GM21515 (cell line): ENCODE results near the gene FRMPD1.

Experiments
- ATAC-seq: cut with Tn5 transposase; IDR thresholded peaks from one replicate; pipeline ENCODE4 v1.9.1; 2021; ENCODE audit not compliant: unreplicated experiment

Gene FRMPD1

GRCh38 chr9:37632479-37632878, 18.3 kb upstream of the FRMPD1 start:
- no peak for ATAC-seq

DNA sequence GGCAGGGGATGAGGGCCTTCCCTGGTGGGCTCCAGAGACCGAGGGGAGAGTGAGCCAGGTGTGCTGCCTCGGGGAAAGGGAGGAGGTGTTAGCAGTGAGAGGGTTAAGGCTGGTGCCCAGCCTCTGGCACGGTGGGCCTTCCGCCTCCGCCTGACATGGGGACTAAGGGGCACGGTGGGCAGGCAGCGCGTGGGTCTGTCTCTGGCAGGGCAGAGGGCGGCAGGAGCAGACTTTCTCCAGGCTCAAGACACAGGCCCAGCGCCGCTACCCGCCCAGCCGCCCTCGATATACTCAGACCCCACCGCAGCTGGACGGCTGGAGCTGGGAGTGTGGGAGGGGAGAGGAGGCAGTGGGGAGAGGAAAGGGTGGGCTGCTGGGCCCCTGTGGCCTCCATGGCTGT, 14.9 kb upstream of the FRMPD1 start:
- no peak for ATAC-seq

GRCh38 chr9:37636511-37637448, 14.0 kb upstream of the FRMPD1 start:
- ATAC-seq: no peak

DNA sequence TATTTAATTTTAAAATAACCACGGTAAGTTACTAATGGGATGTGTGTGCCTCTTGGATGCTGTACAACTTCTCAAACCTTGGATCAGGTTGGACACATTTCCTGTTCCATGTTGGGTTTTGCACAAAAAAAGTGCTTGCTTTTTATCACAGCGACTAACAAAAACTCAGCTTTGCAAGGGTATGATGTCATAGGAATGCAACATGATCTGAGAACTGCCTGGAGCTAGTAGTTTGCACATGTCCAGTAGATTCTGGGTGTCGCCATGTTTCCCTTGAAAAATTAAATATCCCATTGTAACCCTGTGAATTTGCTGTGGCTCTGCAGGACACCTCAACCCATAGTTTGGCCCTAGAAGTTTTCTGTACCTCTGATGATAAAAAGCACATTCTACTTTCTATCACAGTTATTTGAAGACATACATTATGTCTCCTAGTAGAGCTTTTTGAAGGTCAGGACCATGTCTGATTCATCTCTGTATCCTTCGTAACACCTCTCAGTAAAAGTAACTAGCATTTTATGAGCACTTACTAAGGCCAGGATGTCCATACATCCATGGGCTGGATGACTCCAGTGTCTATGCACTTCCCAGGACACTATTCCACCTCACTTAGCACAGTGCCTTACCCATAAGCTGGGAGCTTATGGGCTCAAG, 11.5 kb upstream of the FRMPD1 start:
- no peak for ATAC-seq

- no peak for ATAC-seq
Observed at GRCh38 chr9:37639841-37640240, 10.9 kb upstream of the FRMPD1 start.

- ATAC-seq: no peak
Observed at GRCh38 chr9:37640246-37640645, 10.5 kb upstream of the FRMPD1 start.

DNA sequence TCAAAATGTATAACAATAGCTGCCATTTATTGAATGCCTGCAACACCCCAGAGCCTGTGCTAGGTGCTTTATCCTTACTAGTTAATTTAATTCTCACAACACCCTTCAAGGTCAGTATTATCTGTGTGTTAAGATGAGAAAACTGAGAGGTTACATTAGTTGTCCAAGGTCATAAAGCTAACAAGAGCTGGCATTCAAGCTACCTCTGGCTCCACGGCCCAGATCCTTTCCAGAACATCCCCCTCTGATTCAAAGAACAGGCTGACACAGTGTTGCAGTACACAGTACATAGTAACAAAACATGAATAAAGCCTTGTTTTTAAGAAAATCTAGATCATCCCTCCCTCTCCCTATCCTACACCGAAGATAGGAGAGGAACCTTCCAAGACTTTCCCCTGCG, 9.4 kb upstream of the FRMPD1 start:
- ATAC-seq: no peak

DNA sequence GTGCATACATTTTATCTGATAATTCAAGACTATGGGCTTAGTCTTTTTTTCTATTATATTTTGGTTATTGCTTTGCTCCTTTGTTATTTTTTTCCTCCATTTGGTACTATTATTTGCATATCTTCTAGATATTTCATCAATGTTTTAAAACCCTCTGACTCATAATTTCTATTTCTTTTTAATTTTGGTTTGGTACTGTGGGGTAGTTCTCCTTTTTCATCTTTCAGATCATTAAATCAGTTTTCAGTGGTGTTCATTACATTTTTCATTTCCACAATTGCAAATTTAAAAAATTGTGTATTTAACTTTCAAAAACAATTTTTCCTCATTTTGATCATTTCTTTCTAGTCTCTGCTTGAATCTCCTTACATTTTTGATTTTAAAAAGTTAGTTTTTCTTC, 7.5 kb upstream of the FRMPD1 start:
- no peak for ATAC-seq

DNA sequence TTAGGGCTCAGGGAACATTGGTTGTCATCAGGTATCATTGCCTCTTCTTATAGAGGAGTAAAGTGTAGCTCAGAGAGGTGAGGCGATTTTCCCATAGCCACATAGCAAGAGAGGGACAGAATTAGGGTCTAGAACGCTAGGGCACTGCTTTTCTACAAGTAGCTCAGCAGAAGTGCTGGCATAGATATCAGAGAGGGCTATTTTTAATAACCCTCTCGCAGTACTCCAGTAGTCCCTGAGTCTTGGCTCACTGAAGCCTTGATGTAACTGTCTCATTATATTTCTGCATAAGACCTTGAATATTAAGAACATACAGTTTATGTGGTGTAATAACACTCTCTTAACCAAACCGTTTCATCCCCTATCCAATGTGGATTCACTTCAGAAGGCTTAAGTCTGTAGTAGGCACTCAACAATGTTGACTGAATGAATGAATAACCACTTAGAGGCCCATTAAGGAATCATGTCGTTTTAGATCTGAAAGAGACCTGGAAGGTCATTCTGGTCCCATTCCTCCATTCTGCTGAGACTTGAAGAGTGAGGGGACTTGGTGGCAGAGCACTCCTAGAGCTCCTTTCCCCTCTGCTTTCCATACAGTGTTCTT, 4.7 kb upstream of the FRMPD1 start:
- no peak for ATAC-seq

DNA sequence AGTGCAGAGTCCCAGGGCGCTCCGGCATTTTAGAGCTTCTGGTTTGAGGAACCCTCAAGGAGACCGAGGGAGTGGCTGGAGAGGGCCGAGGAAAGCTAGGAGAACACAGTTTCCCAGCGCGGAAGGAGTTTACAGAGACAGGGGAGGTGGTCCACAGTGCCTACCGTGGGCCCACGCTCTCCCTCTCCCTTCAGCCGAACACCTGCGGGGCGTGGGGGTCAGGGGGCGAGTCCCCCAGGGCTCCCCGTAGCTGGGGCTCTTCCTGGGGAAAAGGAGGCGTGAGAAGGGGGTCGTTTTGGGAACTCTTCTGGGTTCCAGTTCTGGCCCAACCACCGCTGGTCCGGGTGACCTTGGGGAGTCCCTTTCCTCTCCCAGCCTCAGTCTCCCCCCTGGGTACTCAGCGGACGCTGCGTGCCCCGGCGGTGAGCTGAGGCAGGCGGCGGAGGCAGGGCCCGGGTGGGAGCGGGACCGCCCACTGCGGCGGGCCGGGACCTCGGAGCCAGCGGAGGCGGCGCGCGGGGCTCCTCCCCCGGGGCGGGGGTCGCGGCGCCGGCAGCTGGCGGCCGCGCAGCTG, 368 bp upstream of the FRMPD1 start:
- ATAC-seq: no peak

GRCh38 chr9:37652261-37652660, 1.5 kb downstream of the FRMPD1 start:
- ATAC-seq: no peak

GRCh38 chr9:37653385-37653784, 2.6 kb downstream of the FRMPD1 start:
- ATAC-seq: no peak

GRCh38 chr9:37656936-37657335, 6.2 kb downstream of the FRMPD1 start:
- ATAC-seq: no peak

DNA sequence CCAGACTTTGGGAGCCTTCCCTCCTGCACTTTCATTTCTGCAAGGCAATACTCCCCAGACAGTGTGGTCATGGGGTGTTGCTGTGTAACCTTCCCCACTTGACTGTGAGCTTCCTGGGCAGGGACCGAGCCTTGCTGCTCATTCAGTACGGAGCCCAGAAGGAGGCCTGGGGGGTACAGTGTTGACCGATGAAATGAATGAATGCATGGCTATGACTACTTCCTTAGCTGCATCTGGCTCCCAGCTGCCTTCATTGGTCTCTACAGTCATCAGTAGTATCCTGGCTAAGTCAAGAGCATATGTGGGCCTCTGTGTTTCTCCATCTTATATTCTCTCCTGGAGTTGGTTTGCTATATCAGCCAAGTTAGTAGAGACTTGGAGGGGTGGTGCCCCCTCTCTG, 9.9 kb downstream of the FRMPD1 start:
- no peak for ATAC-seq

DNA sequence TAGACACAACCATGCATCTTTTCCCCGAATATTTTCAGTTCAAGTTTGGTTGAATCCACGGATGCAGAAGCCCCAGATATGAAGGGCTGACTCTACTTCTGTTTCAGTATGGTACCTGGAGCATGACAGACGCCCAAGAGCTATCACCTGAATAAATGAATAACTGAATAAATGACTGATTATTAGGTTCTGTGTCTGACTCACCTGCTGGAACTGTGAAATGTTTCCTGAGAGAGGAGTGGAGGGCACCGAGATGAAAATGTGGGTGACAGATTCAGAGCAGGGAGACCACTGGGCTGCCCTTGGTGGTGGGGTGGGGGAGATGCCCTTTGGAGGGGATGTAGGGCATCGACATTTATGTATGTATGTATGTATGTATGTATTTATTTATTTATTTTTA, 13.2 kb downstream of the FRMPD1 start:
- no peak for ATAC-seq

DNA sequence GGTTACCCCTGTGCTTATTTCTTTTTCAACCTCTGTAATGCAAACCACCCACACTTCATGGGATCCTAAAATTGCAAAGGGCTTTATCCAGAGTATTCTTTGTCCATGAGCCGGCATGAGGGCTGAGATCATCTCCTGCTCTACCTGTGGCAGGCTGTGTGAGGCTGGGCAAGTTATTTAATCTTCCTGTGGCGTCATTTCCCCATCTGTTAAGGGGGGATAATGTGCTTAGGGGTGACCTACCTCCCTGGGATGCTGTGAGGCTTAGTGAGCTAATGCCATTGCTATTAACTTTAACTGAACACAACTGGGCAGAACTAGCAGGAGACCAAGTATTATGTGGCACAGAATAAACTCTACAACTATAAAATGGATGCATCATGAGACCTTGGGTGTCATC, 17.0 kb downstream of the FRMPD1 start:
- ATAC-seq: no peak

DNA sequence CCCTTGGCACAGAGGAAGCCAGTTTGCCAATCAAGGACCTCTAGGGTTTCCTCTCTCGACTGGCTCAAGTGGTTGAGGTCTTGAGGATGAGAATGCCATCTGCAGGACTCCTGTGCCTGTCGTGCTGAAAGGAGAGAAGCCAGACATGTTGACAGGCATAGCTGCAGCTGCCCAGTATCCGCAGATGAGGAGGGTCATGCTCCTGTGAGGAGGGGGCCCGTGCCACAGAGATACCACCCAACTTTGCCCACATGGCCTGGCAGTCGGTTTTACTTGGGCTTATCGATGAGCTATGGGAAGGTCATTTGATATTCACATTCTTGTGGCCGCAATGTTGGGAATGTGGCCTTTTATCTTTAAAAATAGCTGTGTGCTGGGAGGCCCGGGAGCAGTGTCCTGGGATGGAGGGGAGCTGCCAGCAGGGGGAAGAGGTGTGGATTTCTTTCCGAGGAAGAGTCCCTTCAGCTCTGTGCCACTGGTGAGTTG, 17.4 kb downstream of the FRMPD1 start:
- ATAC-seq: no peak

GRCh38 chr9:37669232-37669631, 18.5 kb downstream of the FRMPD1 start:
- ATAC-seq: no peak

DNA sequence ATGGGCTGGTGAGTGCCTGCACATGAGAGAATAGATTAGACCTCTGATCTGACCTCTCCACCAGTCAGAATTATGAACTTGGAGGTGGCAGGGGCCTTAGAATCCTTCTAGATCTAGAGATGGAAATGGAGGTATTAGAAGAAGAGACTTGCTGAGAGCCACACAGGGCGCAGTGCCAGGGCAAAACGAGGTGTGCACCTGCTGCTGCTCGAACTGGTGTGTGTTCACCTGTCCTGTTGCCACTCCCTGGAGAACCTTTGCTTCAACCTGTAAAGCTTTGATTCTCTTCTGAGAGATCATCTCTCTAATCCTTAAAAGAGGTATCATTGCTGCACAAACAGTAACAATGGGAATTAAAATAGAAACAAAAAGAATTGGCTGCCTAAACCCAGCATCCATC, 24.9 kb downstream of the FRMPD1 start:
- ATAC-seq: no peak

DNA sequence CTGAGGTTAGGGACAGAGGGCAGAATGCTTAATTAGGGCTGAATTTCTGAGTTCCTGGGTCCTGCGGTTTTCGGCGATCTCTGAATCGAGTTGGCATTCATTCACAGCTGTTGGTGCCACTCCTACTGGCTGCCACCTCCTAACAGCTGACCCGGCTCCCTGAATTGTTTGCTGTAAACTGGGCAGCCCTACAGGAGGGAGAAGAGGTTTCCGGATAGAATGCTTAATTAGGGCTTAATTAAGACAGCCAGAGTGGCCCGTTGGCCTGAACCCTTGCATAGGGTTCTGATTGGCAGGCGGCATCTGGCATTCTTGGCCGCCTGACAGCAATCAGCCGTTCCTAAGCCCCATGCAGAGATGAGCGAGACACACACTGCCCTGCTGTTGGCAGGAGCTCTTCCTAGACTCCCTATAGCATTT, 25.7 kb downstream of the FRMPD1 start:
- ATAC-seq: no peak

- ATAC-seq: no peak
Observed at GRCh38 chr9:37677435-37677834, 26.7 kb downstream of the FRMPD1 start.
